ENCODE results near the gene C11orf91. TPM values are rescaled to one million over a fixed set of nuclear protein-coding genes. Genes with fewer than 3 reads are reported as not detected.

C11orf91 gene
- total and polyA plus RNA-seq, 2 of the 8 experiments (the other 6 are each of a cell fraction or from before 2014, with no cell fraction given), result not detected

DNA sequence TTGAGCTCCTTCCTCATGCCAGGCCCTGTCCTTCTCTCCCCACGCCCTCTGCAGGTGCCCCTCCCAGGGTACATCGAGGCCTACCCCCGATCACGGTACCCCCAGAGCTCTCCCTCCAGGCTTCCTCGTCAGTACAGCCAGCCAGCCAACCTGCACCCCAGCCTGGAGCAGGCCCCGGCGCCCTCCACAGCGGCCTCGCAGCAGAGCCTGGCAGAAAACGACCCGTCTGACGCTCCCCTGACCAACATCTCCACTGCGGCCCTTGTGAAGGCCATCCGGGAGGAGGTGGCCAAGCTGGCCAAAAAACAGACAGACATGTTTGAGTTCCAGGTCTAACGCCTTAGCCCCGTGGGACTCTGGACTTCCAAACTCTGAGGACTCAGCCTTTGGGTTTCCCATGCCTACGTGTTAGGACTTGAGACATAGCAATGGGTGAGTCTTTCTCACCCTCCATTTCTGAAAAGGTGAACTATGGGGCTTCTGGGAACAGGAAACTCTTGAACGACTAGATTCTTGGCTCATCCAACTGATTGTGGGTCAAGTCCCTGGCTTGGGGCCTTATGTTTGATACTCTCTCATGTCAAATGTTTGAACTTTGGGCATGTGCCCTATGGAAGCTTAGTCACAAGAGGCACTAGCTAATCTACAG lies 32.7 kb downstream of the C11orf91 start (continued):
- TF ChIP-seq, protein P1, sequence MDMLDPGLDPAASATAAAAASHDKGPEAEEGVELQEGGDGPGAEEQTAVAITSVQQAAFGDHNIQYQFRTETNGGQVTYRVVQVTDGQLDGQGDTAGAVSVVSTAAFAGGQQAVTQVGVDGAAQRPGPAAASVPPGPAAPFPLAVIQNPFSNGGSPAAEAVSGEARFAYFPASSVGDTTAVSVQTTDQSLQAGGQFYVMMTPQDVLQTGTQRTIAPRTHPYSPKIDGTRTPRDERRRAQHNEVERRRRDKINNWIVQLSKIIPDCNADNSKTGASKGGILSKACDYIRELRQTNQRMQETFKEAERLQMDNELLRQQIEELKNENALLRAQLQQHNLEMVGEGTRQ (IDR thresholded peaks at IDR 0.05; ENCODE audit: low read length), result no peak
- TF ChIP-seq KDM4A (IDR thresholded peaks at IDR 0.05; ENCODE audit: low read depth, low read length, severe bottlenecking) (no peak), BCL11A (IDR thresholded peaks at IDR 0.05; ENCODE audit: low read depth in 2 of 2, low read length in 2 of 2) (no peak), EZH2 (IDR thresholded peaks at IDR 0.05; ENCODE audit: low read depth, low read length, severe bottlenecking) (no peak), POLR2AphosphoS5 (IDR thresholded peaks at IDR 0.05; ENCODE audit: low read depth, low read length) (no peak), TAF1 (IDR thresholded peaks at IDR 0.05; ENCODE audit: low read depth, low read length) (no peak), SP1 (IDR thresholded peaks at IDR 0.05; ENCODE audit: low read depth, low read length) (no peak), CTBP2 (IDR thresholded peaks at IDR 0.05; ENCODE audit: borderline replicate concordance, insufficient read depth, insufficient read length, low read length) (no peak)
- TF ChIP-seq, protein P2, sequence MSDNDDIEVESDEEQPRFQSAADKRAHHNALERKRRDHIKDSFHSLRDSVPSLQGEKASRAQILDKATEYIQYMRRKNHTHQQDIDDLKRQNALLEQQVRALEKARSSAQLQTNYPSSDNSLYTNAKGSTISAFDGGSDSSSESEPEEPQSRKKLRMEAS (IDR thresholded peaks at IDR 0.05), result no peak

All from H1 (cell line).